ENCODE measurements around the gene PARN. TPM values are rescaled to one million over a fixed set of nuclear protein-coding genes. Genes with fewer than 3 reads are reported as not detected.

The PARN gene
- total and polyA plus RNA-seq, 9 of the 15 experiments (the other 6 are each of a cell fraction or from before 2014, with no cell fraction given) = 9.6 to 51.3 (median 40.4) TPM

- Histone ChIP-seq H4K20me1 (replicated peaks; ENCODE audit: control insufficient read depth, insufficient read depth, low read length) (no peaks in the 10 kb centered on the region), H3K9me1 (ENCODE audit: control insufficient read depth, insufficient read depth, low read length) (no peaks in the 10 kb centered on the region), H3K79me2 (ENCODE audit: control insufficient read depth, insufficient read depth, low read length) (0 out of 3 replicates have a peak, but pooled peaks cover 6% of the 10 kb centered on the region), H3K4me1 (replicated peaks in 1 of 2; ENCODE audit: control insufficient read depth in 2 of 2, insufficient read depth in 2 of 2, low read length in 2 of 2) (peaks cover 0 to 22% of the 10 kb centered on the region in 2 experiments; a peak in 4 of 5 replicates), H3K27ac (ENCODE audit: extremely low read depth, low read depth, low read length) (peak overlapping the region; percentile 75), H3K36me3 (ENCODE audit: control insufficient read depth, insufficient read depth, low read length) (no peaks in the 10 kb centered on the region), H3K9ac (ENCODE audit: insufficient read depth in 1 of 2, low read depth in 2 of 2, low read length in 2 of 2) (peak overlapping the region in 1 of 2 experiments; percentile 43; a peak in 1 of 4 replicates), H3K27me3 (ENCODE audit: control insufficient read depth in 2 of 2, insufficient read depth in 2 of 2, low read length in 2 of 2) (no peaks in the 10 kb centered on the region), H2AFZ (ENCODE audit: low read depth, low read length) (peak overlapping the region; percentile 67), H3K9me3 (replicated peaks; ENCODE audit: control insufficient read depth, insufficient read depth, low read depth, low read length) (no peaks in the 10 kb centered on the region), H3K4me3 (no peak overlapping the region), H3K4me2 (ENCODE audit: insufficient read depth, low read length) (no peak overlapping the region)
- BruUV-seq (replicated peaks) = no TSS peak
- DNase-seq (ENCODE audit: extremely low read depth in 1 of 4, low spot score in 3 of 4) = peak in 1 of 4 experiments; percentile 28
- ChIA-PET POLR2A (interaction anchor here (0.8 to 1.0 kb wide), 2 partner anchors 31 to 33 kb away, joined by 3 to 4 read pairs; no protein-coding TSS in a partner anchor), CTCF (ENCODE audit: low intra/inter-chr PET ratio) (interaction anchor here (0.6 to 3.0 kb wide), 2 partner anchors 278 to 284 kb away, joined by 4 to 20 read pairs; no protein-coding TSS in a partner anchor)
- ATAC-seq = no peak
- 16% methylated on average over 5 of the region's 5 CpGs for WGBS (ENCODE audit: insufficient coverage, low coverage, missing lambda C conversion rate)
- in situ Hi-C loops (cut with MboI) = loop anchor here (5.0 to 10.0 kb wide), 2 partner anchors 235 to 603 kb away; partner anchors contain the start of gene ERCC4
- intact Hi-C loops (cut with micrococcal nuclease) = loop anchor here (2.0 to 10.0 kb wide), 3 partner anchors 153 to 605 kb away; partner anchors contain the start of gene ERCC4
- no peak for FAIRE-seq
- TF ChIP-seq JUNB (CRISPR knock-in tag; conservative IDR thresholded peaks at IDR 0.05) (no peak), MAFG (tag; conservative IDR thresholded peaks at IDR 0.05) (peak; percentile 98), C11orf30 (IDR thresholded peaks at IDR 0.05; ENCODE audit: low read depth) (peak; percentile 96), GTF2F1 (IDR thresholded peaks at IDR 0.05; ENCODE audit: low read depth, low read length) (no peak), DIDO1 (tag; IDR thresholded peaks at IDR 0.05; ENCODE audit: low read depth) (no peak), FOXK2 (conservative IDR thresholded peaks at IDR 0.05 in 1 of 2, IDR thresholded peaks at IDR 0.05 in 1 of 2; ENCODE audit: low read depth in 2 of 2) (no peak), ARID1B (IDR thresholded peaks at IDR 0.05) (peak; percentile 56), KDM4B (IDR thresholded peaks at IDR 0.05; ENCODE audit: borderline replicate concordance in 2 of 2, low read depth in 1 of 2) (no peak), ZFP91 (CRISPR knock-in tag; IDR thresholded peaks at IDR 0.05) (no peak), FOXJ3 (CRISPR knock-in tag; IDR thresholded peaks at IDR 0.05) (no peak), EWSR1 (IDR thresholded peaks at IDR 0.05; ENCODE audit: borderline replicate concordance, low read depth, partially characterized antibody) (no peak), MTA3 (IDR thresholded peaks at IDR 0.05; ENCODE audit: borderline replicate concordance) (no peak), FOSL1 (tag; conservative IDR thresholded peaks at IDR 0.05) (0 out of 2 replicates have a peak, but pooled peaks have one; percentile 42), NFE2 (IDR thresholded peaks at IDR 0.05; ENCODE audit: low read depth) (peak; percentile 92), ZNF695 (CRISPR knock-in tag; IDR thresholded peaks at IDR 0.05) (no peak), POLR2B (IDR thresholded peaks at IDR 0.05; ENCODE audit: low read depth, partially characterized antibody) (no peak), ZZZ3 (IDR thresholded peaks at IDR 0.05) (no peak), TCF15 (CRISPR knock-in tag; IDR thresholded peaks at IDR 0.05) (no peak), FOXP1 (CRISPR knock-in tag; IDR thresholded peaks at IDR 0.05) (no peak)
Observed at GRCh38 chr16:14527411-14528044, 102.5 kb downstream of the PARN start.

All from K562 (cell line).